Endometrium (tissue), 2 donors: Measurements from ENCODE around the gene ENOX1.
"Not testable (repeated sequence)": the region's sequence is repeated elsewhere in the genome, so short reads cannot be mapped to it uniquely, and the experiment has no call there.

Experiments used
- FAIRE-seq: peaks from 2 replicates; lab custom pipeline; 2012; peaks lifted over from hg19 to GRCh38; lab: Jason Lieb, UNC
- donor health status: control.
- donor health status: control.

The ENOX1 gene

DNA sequence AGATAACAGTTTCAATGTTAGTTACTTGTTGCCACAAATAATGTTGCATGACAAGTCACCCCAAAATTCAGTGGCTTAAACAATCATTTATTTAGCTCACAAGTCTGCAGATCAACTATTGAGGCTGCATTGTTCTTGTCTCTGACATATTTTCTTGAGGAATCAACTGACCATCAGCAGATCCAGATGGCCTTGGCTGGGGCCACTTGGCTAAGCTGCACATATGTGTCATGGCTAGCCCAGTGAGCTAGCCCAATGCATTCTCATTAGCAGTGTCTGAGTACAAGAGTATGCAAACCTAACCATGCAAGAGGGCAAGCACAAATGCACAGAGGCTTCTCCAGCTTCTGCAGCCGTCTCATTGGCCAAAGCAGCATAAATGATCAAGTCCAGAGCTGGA, 583.0 kb downstream of the ENOX1 start:
- FAIRE-seq: no peak

- no peak for FAIRE-seq
Observed at GRCh38 chr13:43200736-43201135, 586.0 kb downstream of the ENOX1 start.

GRCh38 chr13:43200307-43200706, 586.5 kb downstream of the ENOX1 start:
- no peak for FAIRE-seq

DNA sequence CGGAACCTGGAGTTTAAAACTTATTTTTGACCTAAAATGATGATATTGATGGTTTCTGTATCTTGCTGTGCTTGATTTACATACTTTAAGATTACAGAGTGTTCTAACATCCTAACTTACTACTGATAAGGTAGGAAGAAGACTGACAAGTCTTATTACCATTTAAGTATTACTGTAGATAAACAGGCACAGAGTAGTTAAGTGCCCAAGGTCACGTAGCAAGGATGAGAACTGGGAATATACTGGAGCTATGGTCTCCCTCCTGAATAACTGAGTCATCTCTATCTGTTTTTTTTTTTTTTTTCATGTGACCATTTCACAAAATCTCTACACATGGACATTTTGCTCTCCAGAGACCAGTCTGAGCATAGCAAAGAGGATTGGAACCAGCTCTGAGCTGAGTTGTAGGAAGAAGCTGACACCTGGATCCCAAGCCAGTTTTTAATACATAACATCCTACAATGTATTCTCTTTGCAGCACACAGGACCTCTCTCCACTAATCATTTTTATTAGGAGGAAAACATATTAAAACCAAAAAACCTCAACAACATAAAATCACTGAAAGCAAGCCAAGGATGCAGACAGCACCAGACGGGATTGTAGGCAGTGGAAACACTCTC, 589.9 kb downstream of the ENOX1 start:
- peak; percentile 96 for FAIRE-seq

GRCh38 chr13:43196086-43196621, 590.6 kb downstream of the ENOX1 start:
- no peak for FAIRE-seq

GRCh38 chr13:43195551-43195950, 591.2 kb downstream of the ENOX1 start:
- no peak for FAIRE-seq

DNA sequence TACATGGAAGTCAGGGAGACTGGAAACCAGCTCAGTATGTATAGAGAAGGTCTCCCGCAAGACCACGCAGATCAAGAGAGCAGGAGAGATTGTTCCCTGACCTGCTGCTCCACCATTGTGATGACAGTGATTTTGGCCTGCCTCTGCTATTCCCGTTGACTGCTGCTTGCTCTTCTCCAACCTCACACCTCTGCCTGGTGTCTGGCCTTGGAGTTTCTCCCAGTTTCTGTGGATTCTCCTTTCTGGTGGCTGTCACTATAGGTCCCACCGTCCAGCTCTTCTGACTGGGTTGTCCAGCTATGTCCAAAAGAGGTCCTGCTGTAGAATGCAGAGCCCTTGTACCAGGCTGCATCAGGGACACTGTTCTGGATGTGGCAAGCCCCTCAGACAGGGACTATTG, 591.7 kb downstream of the ENOX1 start:
- FAIRE-seq: no peak

DNA sequence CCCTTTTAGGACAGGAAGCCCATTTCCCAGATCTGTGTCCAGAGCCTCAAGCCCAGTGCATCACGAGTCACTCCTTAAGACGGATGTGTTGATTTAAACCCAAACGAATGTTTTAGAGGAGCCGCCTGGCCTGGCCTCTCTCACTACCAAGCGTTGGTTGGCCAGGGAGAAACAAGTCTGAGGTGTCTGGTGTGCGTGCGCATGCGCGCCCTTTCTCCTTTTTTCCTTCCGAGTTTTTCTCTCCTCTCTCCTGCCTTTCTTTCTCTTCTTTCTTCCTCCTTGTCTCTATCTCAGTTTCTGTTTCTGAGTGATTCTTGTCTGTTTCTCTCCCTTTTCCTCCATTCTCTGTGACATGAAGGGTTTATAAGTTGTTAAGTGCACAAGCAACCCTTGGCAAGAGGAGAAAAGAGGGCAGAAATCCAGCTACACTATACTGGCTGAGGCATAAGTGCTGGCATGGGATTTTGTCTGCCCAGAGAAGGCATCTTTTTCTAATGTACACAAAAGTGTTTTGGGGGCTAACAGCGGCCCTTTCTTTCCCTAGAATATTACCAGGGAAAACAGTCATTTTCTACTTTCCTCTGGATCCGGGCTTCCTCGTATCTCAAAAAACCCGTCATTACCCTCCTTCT, 592.9 kb downstream of the ENOX1 start:
- FAIRE-seq: no peak

DNA sequence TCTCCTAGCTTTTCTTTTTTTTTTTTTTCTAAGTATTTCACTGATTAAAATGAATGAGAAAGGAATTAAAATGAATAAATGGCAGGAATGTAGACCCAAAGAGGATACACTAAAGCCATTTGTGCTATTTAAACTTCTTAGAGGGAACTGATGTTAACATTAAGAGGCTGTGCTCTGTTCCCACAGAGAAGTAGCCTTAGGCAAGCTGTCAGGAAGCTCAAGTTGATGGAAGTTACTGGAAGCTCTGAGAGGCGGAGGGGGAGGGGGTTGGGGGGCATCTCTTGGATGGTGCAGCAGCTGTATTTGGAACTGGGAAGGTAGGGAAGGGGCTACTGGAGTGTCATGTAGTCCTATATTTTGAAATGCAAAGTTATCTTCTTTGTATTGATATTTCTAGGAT, 595.2 kb downstream of the ENOX1 start:
- no peak for FAIRE-seq

GRCh38 chr13:43185226-43185625, 601.5 kb downstream of the ENOX1 start:
- no peak for FAIRE-seq

- FAIRE-seq: no peak
Observed at GRCh38 chr13:43180837-43181236, 605.9 kb downstream of the ENOX1 start.

- FAIRE-seq: no peak
Observed at GRCh38 chr13:43180036-43180660, 606.6 kb downstream of the ENOX1 start.

DNA sequence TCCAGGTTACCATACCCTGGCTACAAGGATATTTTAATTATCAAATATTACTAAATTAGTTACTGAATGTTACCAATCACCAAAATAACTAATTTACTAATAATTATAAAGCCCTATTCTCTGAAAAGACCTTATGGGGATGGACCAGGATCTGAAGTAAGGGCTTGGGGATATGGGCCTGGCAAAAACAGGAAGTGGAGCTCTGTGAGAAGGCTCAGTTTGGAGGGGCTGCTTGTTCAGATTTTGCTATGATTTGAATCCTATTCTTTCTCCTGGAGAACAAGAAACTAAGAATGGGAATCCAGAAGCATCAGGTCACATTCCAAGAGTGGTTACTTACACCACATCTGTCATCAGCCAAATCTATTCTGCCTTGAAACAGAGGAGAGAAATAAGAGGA, 615.3 kb downstream of the ENOX1 start:
- FAIRE-seq: no peak

- no peak for FAIRE-seq
Observed at GRCh38 chr13:43170506-43170905, 616.3 kb downstream of the ENOX1 start.

DNA sequence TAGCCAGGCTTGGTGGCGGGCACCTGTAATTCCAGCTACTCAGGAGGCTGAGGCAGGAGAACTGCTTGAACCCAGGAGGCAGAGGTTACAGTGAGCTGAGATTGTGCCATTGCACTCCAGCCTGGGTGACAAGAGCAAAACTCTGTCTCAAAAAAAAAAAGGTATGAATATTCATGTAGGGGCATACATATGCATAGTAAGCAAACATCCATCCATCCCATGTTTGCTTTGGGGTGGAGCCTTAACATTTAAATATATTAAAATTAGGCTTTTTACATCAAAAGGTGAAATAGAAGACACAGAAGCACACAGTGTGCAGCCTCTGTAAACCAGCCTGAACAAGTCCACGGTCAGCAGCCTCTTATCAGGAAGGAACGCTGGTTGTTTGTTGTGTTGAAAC, 618.3 kb downstream of the ENOX1 start:
- not testable (repeated sequence) for FAIRE-seq

DNA sequence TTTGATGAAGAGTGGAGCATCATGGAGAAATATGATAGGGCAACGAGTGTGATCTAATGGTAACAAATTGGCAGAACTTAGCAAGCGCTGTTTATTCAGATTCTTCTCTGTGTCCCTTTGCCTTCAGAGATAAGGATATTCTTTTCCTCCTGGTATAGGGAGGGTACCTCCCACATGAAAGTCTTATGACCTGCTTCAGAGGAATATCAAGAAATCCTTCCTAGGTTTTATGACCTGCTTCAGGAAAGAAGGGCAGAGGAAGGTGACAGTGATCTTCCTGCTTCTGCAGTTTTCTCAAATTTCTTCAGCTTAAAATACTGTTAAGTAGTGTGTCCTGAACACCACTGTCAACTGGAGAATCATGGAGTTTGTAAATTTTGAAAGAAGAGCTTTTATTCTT, 619.0 kb downstream of the ENOX1 start:
- FAIRE-seq: no peak

GRCh38 chr13:43166644-43167457, 619.9 kb downstream of the ENOX1 start:
- no peak for FAIRE-seq
